Mesenchymal stem cell (in vitro differentiated cells and primary cell): Measurements from ENCODE around the gene MYO18B.

ENCODE experiments used
- DNase-seq: peaks from one replicate; pipeline ENCODE4 v3.0.0-alpha.2; 2013
- H2AFZ ChIP-seq: one replicate; pipeline ENCODE4 v1.6.1; 2013; ENCODE audit warnings: low read depth, mild to moderate bottlenecking, control low read depth, inconsistent platforms, low read length, moderate library complexity
- H2AK5ac ChIP-seq: 2 replicates; pipeline ENCODE4 v1.6.1; 2013; ENCODE audit warnings: low read length, moderate library complexity, mild to moderate bottlenecking, inconsistent platforms; ENCODE audit not compliant: severe bottlenecking
- H2BK120ac ChIP-seq: one replicate; pipeline ENCODE4 v1.6.1; 2013; ENCODE audit warnings: low read depth, mild to moderate bottlenecking, inconsistent platforms, low read length, moderate library complexity
- H2BK12ac ChIP-seq, 2 experiments: one replicate each; pipeline ENCODE4 v1.6.1; 2013; ENCODE audit warnings: inconsistent platforms in 2 of 2, low read length in 2 of 2, mild to moderate bottlenecking in 2 of 2, moderate library complexity in 2 of 2, control low read depth in 1 of 2
- H2BK15ac ChIP-seq: one replicate; pipeline ENCODE4 v1.6.1; 2013; ENCODE audit warnings: mild to moderate bottlenecking, low read depth, inconsistent platforms; ENCODE audit not compliant: poor library complexity, severe bottlenecking
- H2BK5ac ChIP-seq: 2 replicates; pipeline ENCODE4 v1.6.1; 2013; ENCODE audit warnings: low read depth, mild to moderate bottlenecking, low read length, control low read depth, inconsistent platforms; ENCODE audit not compliant: poor library complexity, severe bottlenecking
- H3K14ac ChIP-seq, 2 experiments: one replicate each; pipeline ENCODE4 v1.6.1; 2013; ENCODE audit warnings: inconsistent platforms in 2 of 2, low read length in 2 of 2, control low read depth in 1 of 2, mild to moderate bottlenecking in 1 of 2, moderate library complexity in 1 of 2
- H3K18ac ChIP-seq, 2 experiments: one replicate each; pipeline ENCODE4 v1.6.1; 2013; ENCODE audit warnings: inconsistent platforms in 2 of 2, low read length in 2 of 2, control low read depth in 1 of 2, low read depth in 1 of 2, mild to moderate bottlenecking in 1 of 2
- H3K23ac ChIP-seq, 2 experiments: one replicate each; pipeline ENCODE4 v1.6.1; 2013; ENCODE audit warnings: inconsistent platforms in 2 of 2, low read length in 2 of 2, mild to moderate bottlenecking in 2 of 2, moderate library complexity in 2 of 2, control low read depth in 1 of 2
- H3K27ac ChIP-seq: 2 replicates; pipeline ENCODE4 v1.5.1; 2013; ENCODE audit warnings: mild to moderate bottlenecking, moderate library complexity, low read length, control low read depth, inconsistent platforms; ENCODE audit not compliant: poor library complexity, severe bottlenecking
- H3K27me3 ChIP-seq, 2 experiments: 2 replicates each; pipeline versions ENCODE4 v1.6.1 to v1.7.0; 2013; ENCODE audit warnings: low read length in 2 of 2, mild to moderate bottlenecking in 2 of 2, moderate library complexity in 2 of 2, control low read depth in 1 of 2, inconsistent platforms in 1 of 2; ENCODE audit not compliant: control insufficient read depth in 1 of 2, insufficient read depth in 1 of 2
- H3K36me3 ChIP-seq, 2 experiments: 2 replicates each; pipeline versions ENCODE4 v1.6.1 to v1.7.0; 2013; ENCODE audit warnings: low read length in 2 of 2, control low read depth in 1 of 2, inconsistent platforms in 1 of 2, low read depth in 1 of 2, mild to moderate bottlenecking in 1 of 2; ENCODE audit not compliant: insufficient read depth in 2 of 2, control insufficient read depth in 1 of 2
- H3K4ac ChIP-seq, 2 experiments: one replicate each; pipeline ENCODE4 v1.6.1; 2013; ENCODE audit warnings: inconsistent platforms in 2 of 2, low read length in 2 of 2, mild to moderate bottlenecking in 2 of 2, moderate library complexity in 2 of 2, control low read depth in 1 of 2, low read depth in 1 of 2
- H3K4me1 ChIP-seq: 2 replicates; pipeline ENCODE4 v1.6.1; 2013; ENCODE audit warnings: low read depth, low read length, control low read depth; ENCODE audit not compliant: control insufficient read depth, insufficient read depth
- H3K4me2 ChIP-seq: 2 replicates; pipeline ENCODE4 v1.6.1; 2013; ENCODE audit warnings: low read length, mild to moderate bottlenecking, inconsistent platforms; ENCODE audit not compliant: poor library complexity, severe bottlenecking
- H3K4me3 ChIP-seq, 2 experiments: 2 replicates each; pipeline versions ENCODE4 v1.5.1 to v1.7.0; 2013; ENCODE audit warnings: low read length in 2 of 2, mild to moderate bottlenecking in 2 of 2, control low read depth in 1 of 2, low read depth in 1 of 2; ENCODE audit not compliant: insufficient read depth in 1 of 2
- H3K79me1 ChIP-seq: replicated peaks from 2 replicates; pipeline ENCODE4 v1.6.1; 2013; ENCODE audit warnings: mild to moderate bottlenecking, control low read depth, low read length, inconsistent platforms; ENCODE audit not compliant: poor library complexity, severe bottlenecking
- H3K9ac ChIP-seq: 2 replicates; pipeline ENCODE4 v1.7.0; 2013; ENCODE audit warnings: mild to moderate bottlenecking, low read length, moderate library complexity
- H3K9me3 ChIP-seq: 2 replicates; pipeline ENCODE4 v1.7.0; 2013; ENCODE audit warnings: mild to moderate bottlenecking, low read length; ENCODE audit not compliant: control insufficient read depth
- H4K8ac ChIP-seq: one replicate; pipeline ENCODE4 v1.6.1; 2013; ENCODE audit warnings: inconsistent platforms, mild to moderate bottlenecking, low read length, moderate library complexity
- H4K91ac ChIP-seq: one replicate; pipeline ENCODE4 v1.6.1; 2013; ENCODE audit warnings: mild to moderate bottlenecking, low read length, inconsistent platforms
- WGBS: methylation state at CpG from one replicate; pipeline ENCODE4 v1.1.7; 2013; ENCODE audit warnings: mixed read lengths; 5-methylcytosine and 5-hydroxymethylcytosine counted together

MYO18B gene

GRCh38 chr22:25746012-25746373 is 4.0 kb downstream of the MYO18B start:
- Histone ChIP-seq H2BK120ac (no peak overlapping the region), H2AFZ (no peak overlapping the region), H3K79me1 (no peaks in the 10 kb centered on the region), H3K14ac (no peak overlapping the region), H3K4me1 (peaks cover 3% of the 10 kb centered on the region), H3K27me3 (peaks cover 2 to 6% of the 10 kb centered on the region in 2 experiments), H3K4ac (no peak overlapping the region), H2BK5ac (no peak overlapping the region), H2AK5ac (no peak overlapping the region), H3K4me3 (no peak overlapping the region), H3K18ac (no peak overlapping the region), H3K9me3 (no peaks in the 10 kb centered on the region), H4K8ac (no peak overlapping the region), H3K4me2 (no peak overlapping the region), H4K91ac (no peak overlapping the region), H3K23ac (no peak overlapping the region), H2BK15ac (no peak overlapping the region), H2BK12ac (no peak overlapping the region), H3K9ac (peak overlapping the region; percentile 41), H3K36me3 (no peaks in the 10 kb centered on the region), H3K27ac (no peak overlapping the region)
- DNase-seq: no peak
- WGBS: no CpG with 5 or more reads among the region's 1 CpG

GRCh38 chr22:25747245-25747944 is 5.4 kb downstream of the MYO18B start:
- Histone ChIP-seq H3K4ac (no peak overlapping the region), H2BK15ac (no peak overlapping the region), H3K18ac (peak overlapping the region in 1 of 2 experiments; percentile 18), H3K14ac (no peak overlapping the region), H3K36me3 (no peaks in the 10 kb centered on the region), H4K8ac (peak overlapping the region; percentile 51), H4K91ac (no peak overlapping the region), H2AFZ (peak overlapping the region; percentile 29), H2BK12ac (no peak overlapping the region), H3K4me1 (peaks cover 3% of the 10 kb centered on the region), H3K27me3 (peaks cover 2 to 6% of the 10 kb centered on the region in 2 experiments), H3K79me1 (no peaks in the 10 kb centered on the region), H3K23ac (no peak overlapping the region), H2BK5ac (no peak overlapping the region), H3K4me2 (no peak overlapping the region), H3K27ac (no peak overlapping the region), H2BK120ac (no peak overlapping the region), H2AK5ac (no peak overlapping the region), H3K4me3 (no peak overlapping the region), H3K9me3 (no peaks in the 10 kb centered on the region), H3K9ac (peak overlapping the region; percentile 61)
- peak; percentile 87 for DNase-seq
- 45% methylated on average over 8 of the region's 8 CpGs for WGBS

GRCh38 chr22:25748140-25748539 is 6.2 kb downstream of the MYO18B start:
- Histone ChIP-seq H3K36me3 (no peaks in the 10 kb centered on the region), H3K23ac (no peak overlapping the region), H3K9ac (peak overlapping the region; percentile 61), H3K79me1 (no peaks in the 10 kb centered on the region), H3K27me3 (peaks cover 1 to 6% of the 10 kb centered on the region in 2 experiments), H3K18ac (no peak overlapping the region), H2BK12ac (no peak overlapping the region), H3K4ac (no peak overlapping the region), H2AFZ (no peak overlapping the region), H2BK5ac (no peak overlapping the region), H4K91ac (no peak overlapping the region), H2AK5ac (no peak overlapping the region), H2BK15ac (no peak overlapping the region), H3K14ac (no peak overlapping the region), H4K8ac (no peak overlapping the region), H3K4me1 (peaks cover 3% of the 10 kb centered on the region), H2BK120ac (no peak overlapping the region), H3K4me3 (no peak overlapping the region), H3K9me3 (no peaks in the 10 kb centered on the region), H3K27ac (no peak overlapping the region), H3K4me2 (no peak overlapping the region)
- 95% methylated on average over 4 of the region's 5 CpGs for WGBS
- no peak for DNase-seq

- Histone ChIP-seq H2BK15ac (no peak overlapping the region), H2BK120ac (no peak overlapping the region), H2AFZ (no peak overlapping the region), H3K4me2 (no peak overlapping the region), H3K18ac (no peak overlapping the region), H3K9ac (no peak overlapping the region), H3K4me1 (peaks cover 3% of the 10 kb centered on the region), H2AK5ac (no peak overlapping the region), H2BK5ac (no peak overlapping the region), H3K4ac (no peak overlapping the region), H3K9me3 (no peaks in the 10 kb centered on the region), H2BK12ac (no peak overlapping the region), H3K4me3 (no peak overlapping the region), H3K79me1 (no peaks in the 10 kb centered on the region), H3K23ac (no peak overlapping the region), H3K14ac (no peak overlapping the region), H4K8ac (no peak overlapping the region), H3K36me3 (no peaks in the 10 kb centered on the region), H3K27ac (no peak overlapping the region), H3K27me3 (peaks cover 0 to 6% of the 10 kb centered on the region in 2 experiments), H4K91ac (no peak overlapping the region)
- 73% methylated on average over 2 of the region's 2 CpGs for WGBS
- DNase-seq: no peak
Observed at GRCh38 chr22:25748704-25749103, 6.7 kb downstream of the MYO18B start.
